ENCODE measurements around the gene MAP3K6.

- TF ChIP-seq CTCF (IDR thresholded peaks at IDR 0.05) = no peak
- TF ChIP-seq EP300 (IDR thresholded peaks at IDR 0.05) = no peak
Measured at GRCh38 chr1:27410709-27411108, 43.9 kb upstream of the MAP3K6 start.
